Fibroblast of lung (primary cell): ENCODE results near the gene AQP11. TPM values are rescaled to one million over a fixed set of nuclear protein-coding genes. Genes with fewer than 3 reads are reported as not detected.

Experiments used
- DNase-seq, 2 donors: peaks; one replicate each; pipeline versions ENCODE4 v3.0.0 to v3.0.0-alpha.2; 2010; ENCODE audit warnings: low read depth in 2 of 2
- H2AFZ ChIP-seq: 2 replicates; pipeline ENCODE4 v1.5.1; 2012; ENCODE audit warnings: low read length, control low read depth, inconsistent platforms
- H3K27ac ChIP-seq: 2 replicates; pipeline ENCODE4 v1.5.1; 2011; ENCODE audit warnings: low read length, control low read depth; ENCODE audit not compliant: insufficient read depth
- H3K27me3 ChIP-seq: 2 replicates; pipeline ENCODE4 v1.5.1; 2011; ENCODE audit warnings: mild to moderate bottlenecking, low read length; ENCODE audit not compliant: control insufficient read depth, insufficient read depth
- H3K36me3 ChIP-seq: 2 replicates; pipeline ENCODE4 v1.5.1; 2011; ENCODE audit warnings: low read length; ENCODE audit not compliant: control insufficient read depth, insufficient read depth
- H3K4me1 ChIP-seq: 2 replicates; pipeline ENCODE4 v1.5.1; 2011; ENCODE audit warnings: low read length; ENCODE audit not compliant: control insufficient read depth, insufficient read depth; ENCODE audit errors: extremely low read depth
- H3K4me2 ChIP-seq: 2 replicates; pipeline ENCODE4 v1.5.1; 2011; ENCODE audit warnings: low read length, control low read depth; ENCODE audit not compliant: insufficient read depth; ENCODE audit errors: extremely low read depth
- H3K4me3 ChIP-seq, 4 experiments: fragments of 200-600 bp in 1 of 4; sonication (generic) in 1 of 4; replicated peaks in 1 of 4; 2 replicates each; pipeline ENCODE4 v1.5.1; 2011 to 2016; ENCODE audit warnings: low read length in 4 of 4, low read depth in 3 of 4, mild to moderate bottlenecking in 3 of 4, control low read depth in 2 of 4, inconsistent platforms in 1 of 4, mixed read lengths in 1 of 4; ENCODE audit not compliant: insufficient read depth in 1 of 4; ENCODE audit errors: control extremely low read depth in 1 of 4
- H3K79me2 ChIP-seq: 2 replicates; pipeline ENCODE4 v1.5.1; 2012; ENCODE audit warnings: mild to moderate bottlenecking, low read length, inconsistent platforms; ENCODE audit not compliant: control insufficient read depth, insufficient read depth
- H3K9ac ChIP-seq: 2 replicates; pipeline ENCODE4 v1.5.1; 2011; ENCODE audit warnings: mild to moderate bottlenecking, low read length, control low read depth; ENCODE audit not compliant: insufficient read depth
- H3K9me3 ChIP-seq: 2 replicates; pipeline ENCODE4 v1.5.1; 2012; ENCODE audit warnings: low read depth, low read length; ENCODE audit not compliant: control insufficient read depth, insufficient read depth
- H4K20me1 ChIP-seq: 2 replicates; pipeline ENCODE4 v1.5.1; 2011; ENCODE audit warnings: low read length; ENCODE audit not compliant: control insufficient read depth, insufficient read depth; ENCODE audit errors: extremely low read depth
- CTCF ChIP-seq, 2 donors: IDR thresholded peaks in 1 of 2; conservative IDR thresholded peaks in 1 of 2; 1 replicate in 1 of 2; 2 replicates in 1 of 2; pipeline ENCODE4 v1.5.1; 2011 to 2012; ENCODE audit warnings: low read length in 2 of 2, control low read depth in 1 of 2, inconsistent platforms in 1 of 2, low read depth in 1 of 2, mild to moderate bottlenecking in 1 of 2
- EZH2 ChIP-seq: IDR thresholded peaks from 2 replicates; pipeline ENCODE4 v1.5.1; 2012; ENCODE audit warnings: low read length, control low read depth, mild to moderate bottlenecking; ENCODE audit errors: missing control alignments
- polyA plus RNA-seq, 2 donors: library from polyadenylated mRNA; depleted of rRNA in 1 of 2; stranded (reverse) in 1 of 2; unstranded in 1 of 2; fragments of >200 nt; gene quantifications; 2 replicates each; pipeline ENCODE4 v1.2.1, GENCODE V29; 2011 to 2012; ENCODE audit warnings: missing spikeins in 1 of 2
- total RNA-seq: library from RNA; depleted of rRNA; stranded (reverse); fragments of >200 nt; gene quantifications from 2 replicates; pipeline ENCODE4 v1.2.1, GENCODE V29; 2014

The AQP11 gene
- total and polyA plus RNA-seq, 2 donors (not counting 1 experiment from before 2014, with no cell fraction given): 1.3 to 11.2 TPM

- Histone ChIP-seq H2AFZ (no peak overlapping the region), H3K36me3 (no peaks in the 10 kb centered on the region), H3K79me2 (no peaks in the 10 kb centered on the region), H3K4me1 (peaks cover 4% of the 10 kb centered on the region), H4K20me1 (no peaks in the 10 kb centered on the region), H3K9me3 (no peaks in the 10 kb centered on the region), H3K4me3 (no peak overlapping the region), H3K9ac (no peak overlapping the region), H3K27me3 (no peaks in the 10 kb centered on the region), H3K4me2 (no peak overlapping the region), H3K27ac (no peak overlapping the region)
- TF ChIP-seq CTCF (conservative IDR thresholded peaks at IDR 0.05 in 1 of 2, IDR thresholded peaks at IDR 0.05 in 1 of 2; ENCODE audit: low read depth in 1 of 2, low read length in 2 of 2) (no peak), EZH2 (no peak)
- no peak for DNase-seq
Measured at GRCh38 chr11:77592727-77593126, 3.0 kb downstream of the AQP11 start.

GRCh38 chr11:77593883-77594282 lies 4.1 kb downstream of the AQP11 start:
- H3K4me2 ChIP-seq: no peak overlapping the region
- no peak for TF ChIP-seq EZH2
- no peak for TF ChIP-seq CTCF (conservative IDR thresholded peaks at IDR 0.05 in 1 of 2, IDR thresholded peaks at IDR 0.05 in 1 of 2; ENCODE audit: low read depth in 1 of 2, low read length in 2 of 2)
- H3K9ac ChIP-seq: no peak overlapping the region
- H3K36me3 ChIP-seq: no peaks in the 10 kb centered on the region
- peaks cover 4% of the 10 kb centered on the region for H3K4me1 ChIP-seq
- H3K79me2 ChIP-seq: no peaks in the 10 kb centered on the region
- H3K9me3 ChIP-seq: no peaks in the 10 kb centered on the region
- no peak overlapping the region for H3K4me3 ChIP-seq
- H3K27ac ChIP-seq: no peak overlapping the region
- H3K27me3 ChIP-seq: no peaks in the 10 kb centered on the region
- no peak for DNase-seq
- no peaks in the 10 kb centered on the region for H4K20me1 ChIP-seq
- no peak overlapping the region for H2AFZ ChIP-seq

- DNase-seq: peak; percentile 32 to 89
- Histone ChIP-seq H3K9ac (no peak overlapping the region), H3K27ac (no peak overlapping the region), H2AFZ (no peak overlapping the region), H3K79me2 (no peaks in the 10 kb centered on the region), H4K20me1 (no peaks in the 10 kb centered on the region), H3K4me2 (no peak overlapping the region), H3K9me3 (no peaks in the 10 kb centered on the region), H3K36me3 (no peaks in the 10 kb centered on the region), H3K4me3 (no peak overlapping the region), H3K4me1 (peaks cover 2% of the 10 kb centered on the region), H3K27me3 (no peaks in the 10 kb centered on the region)
- no peak for TF ChIP-seq CTCF (conservative IDR thresholded peaks at IDR 0.05 in 1 of 2, IDR thresholded peaks at IDR 0.05 in 1 of 2; ENCODE audit: low read depth in 1 of 2, low read length in 2 of 2)
- no peak for TF ChIP-seq EZH2
Measured at GRCh38 chr11:77596626-77597025, 6.9 kb downstream of the AQP11 start.
